Measurements from ENCODE around the gene INO80E. TPM values are rescaled to one million over a fixed set of nuclear protein-coding genes. Genes with fewer than 3 reads are reported as not detected.
A peak's percentile ranks its signal among the peaks of the same experiment; 100 is the strongest.

The INO80E gene
- total RNA-seq, 3 donors from 2014 or later (not counting 1 experiment from before 2014, with no cell fraction given): 75.0 to 107 (median 99.5) TPM

DNA sequence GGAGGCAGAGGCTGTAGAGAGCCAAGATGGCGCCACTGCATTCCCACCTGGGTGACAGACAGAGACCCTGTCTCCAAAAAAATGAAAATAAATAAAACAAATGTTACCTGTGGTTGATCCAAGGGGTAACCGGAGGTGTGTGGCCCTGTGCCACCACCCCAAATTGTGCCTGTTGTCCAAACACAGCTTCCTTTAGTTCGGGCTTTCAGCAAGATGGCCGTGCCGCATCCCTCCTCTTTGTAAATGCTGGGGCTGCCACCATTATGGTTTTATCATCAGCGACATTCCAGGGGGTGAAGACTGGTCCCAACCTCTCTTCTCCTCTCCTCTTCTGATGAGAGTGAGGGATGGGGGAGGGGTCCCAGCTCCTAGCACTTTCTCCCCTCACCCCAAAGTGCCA is 26.8 kb downstream of the INO80E start, which contains the start of gene C16orf92:
Gene C16orf92, plus strand, starts transcription at position 312 of the 400 bp plus-strand sequence. CDS start 143 bp downstream, outside the sequence.
- Histone ChIP-seq H3K4me1 (ENCODE audit: control insufficient read depth, insufficient read depth, low read length) (peaks cover 12% of the 10 kb centered on the region), H3K27ac (ENCODE audit: low read length) (no peak within 1 kb of the TSS), H3K4me3 (ENCODE audit: low read length) (no peak within 1 kb of the TSS), H3K9me3 (ENCODE audit: control insufficient read depth, insufficient read depth, low read length) (no peaks in the 10 kb centered on the region), H3K27me3 (ENCODE audit: control insufficient read depth, insufficient read depth, low read length) (no peaks in the 10 kb centered on the region), H3K36me3 (ENCODE audit: control insufficient read depth, insufficient read depth, low read length) (no peaks in the 10 kb centered on the region)
- Mint-ChIP-seq H3K4me1 (peaks cover 8 to 18% of the 10 kb centered on the region in 2 donors), H3K4me3 (peak within 1 kb of the TSS; percentile 2), H3K27ac (no peak within 1 kb of the TSS), H3K27me3 (ENCODE audit: low read depth in 2 of 2) (peaks cover 14 to 20% of the 10 kb centered on the region in 2 donors), H3K36me3 (no peaks in the 10 kb centered on the region), H3K9me3 (no peaks in the 10 kb centered on the region)
- TF ChIP-seq, protein P1, sequence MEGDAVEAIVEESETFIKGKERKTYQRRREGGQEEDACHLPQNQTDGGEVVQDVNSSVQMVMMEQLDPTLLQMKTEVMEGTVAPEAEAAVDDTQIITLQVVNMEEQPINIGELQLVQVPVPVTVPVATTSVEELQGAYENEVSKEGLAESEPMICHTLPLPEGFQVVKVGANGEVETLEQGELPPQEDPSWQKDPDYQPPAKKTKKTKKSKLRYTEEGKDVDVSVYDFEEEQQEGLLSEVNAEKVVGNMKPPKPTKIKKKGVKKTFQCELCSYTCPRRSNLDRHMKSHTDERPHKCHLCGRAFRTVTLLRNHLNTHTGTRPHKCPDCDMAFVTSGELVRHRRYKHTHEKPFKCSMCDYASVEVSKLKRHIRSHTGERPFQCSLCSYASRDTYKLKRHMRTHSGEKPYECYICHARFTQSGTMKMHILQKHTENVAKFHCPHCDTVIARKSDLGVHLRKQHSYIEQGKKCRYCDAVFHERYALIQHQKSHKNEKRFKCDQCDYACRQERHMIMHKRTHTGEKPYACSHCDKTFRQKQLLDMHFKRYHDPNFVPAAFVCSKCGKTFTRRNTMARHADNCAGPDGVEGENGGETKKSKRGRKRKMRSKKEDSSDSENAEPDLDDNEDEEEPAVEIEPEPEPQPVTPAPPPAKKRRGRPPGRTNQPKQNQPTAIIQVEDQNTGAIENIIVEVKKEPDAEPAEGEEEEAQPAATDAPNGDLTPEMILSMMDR (IDR thresholded peaks at IDR 0.05): no peak
- ATAC-seq (no peak), DNase-seq (no peak)
- intact Hi-C loops (cut with micrococcal nuclease): no loop called here
- 88% methylated on average over 5 of the region's 6 CpGs for WGBS (ENCODE audit: insufficient coverage)

DNA sequence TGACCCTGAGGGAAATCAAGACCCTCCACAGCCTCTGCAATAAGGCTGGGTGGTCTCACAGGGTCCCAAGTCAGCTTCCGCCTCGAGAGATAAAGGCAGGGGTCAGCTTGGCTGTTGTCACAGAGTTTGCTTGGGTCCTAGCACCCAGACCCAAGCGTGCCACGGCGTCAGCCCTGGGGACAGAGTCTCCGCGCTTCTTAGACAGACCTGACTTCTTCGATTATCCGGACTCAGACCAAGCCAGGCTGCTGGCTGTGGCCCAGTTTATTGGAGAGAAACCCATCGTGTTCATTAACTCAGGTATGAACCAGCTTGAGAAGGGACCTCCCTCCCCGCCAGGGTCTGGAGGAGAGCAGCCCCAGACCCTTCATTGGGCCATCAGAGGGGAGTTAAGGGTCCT is 27.5 kb downstream of the INO80E start:
- Mint-ChIP-seq H3K27ac (no peak overlapping the region), H3K4me3 (peak overlapping the region; percentile 2), H3K36me3 (no peaks in the 10 kb centered on the region), H3K9me3 (no peaks in the 10 kb centered on the region), H3K4me1 (peaks cover 8 to 20% of the 10 kb centered on the region in 2 donors), H3K27me3 (ENCODE audit: low read depth in 2 of 2) (peaks cover 18 to 23% of the 10 kb centered on the region in 2 donors)
- TF ChIP-seq, protein P1 (IDR thresholded peaks at IDR 0.05): no peak
- 86% methylated on average over 11 of the region's 11 CpGs for WGBS (ENCODE audit: insufficient coverage)
- H3K27ac ChIP-seq (ENCODE audit: low read length): no peak overlapping the region
- no peaks in the 10 kb centered on the region for H3K27me3 ChIP-seq (ENCODE audit: control insufficient read depth, insufficient read depth, low read length)
- no peak overlapping the region for H3K4me3 ChIP-seq (ENCODE audit: low read length)
- H3K9me3 ChIP-seq (ENCODE audit: control insufficient read depth, insufficient read depth, low read length): no peaks in the 10 kb centered on the region
- intact Hi-C loops (cut with micrococcal nuclease): no loop called here
- ATAC-seq (no peak), DNase-seq (no peak)
- H3K4me1 ChIP-seq (ENCODE audit: control insufficient read depth, insufficient read depth, low read length): peaks cover 12% of the 10 kb centered on the region
- no peaks in the 10 kb centered on the region for H3K36me3 ChIP-seq (ENCODE audit: control insufficient read depth, insufficient read depth, low read length)

- intact Hi-C loops (cut with micrococcal nuclease): no loop called here
- peaks cover 23 to 26% of the 10 kb centered on the region in 2 donors for H3K27me3 Mint-ChIP-seq (ENCODE audit: low read depth in 2 of 2)
- 65% methylated on average over 16 of the region's 16 CpGs for WGBS (ENCODE audit: insufficient coverage)
- H3K4me1 Mint-ChIP-seq: peaks cover 8 to 20% of the 10 kb centered on the region in 2 donors
- H3K27me3 ChIP-seq (ENCODE audit: control insufficient read depth, insufficient read depth, low read length): peaks cover 9% of the 10 kb centered on the region
- no peaks in the 10 kb centered on the region for H3K9me3 Mint-ChIP-seq
- no peaks in the 10 kb centered on the region for H3K36me3 ChIP-seq (ENCODE audit: control insufficient read depth, insufficient read depth, low read length)
- H3K36me3 Mint-ChIP-seq: no peaks in the 10 kb centered on the region
- no peak overlapping the region for H3K4me3 Mint-ChIP-seq
- H3K4me3 ChIP-seq (ENCODE audit: low read length): no peak overlapping the region
- H3K9me3 ChIP-seq (ENCODE audit: control insufficient read depth, insufficient read depth, low read length): no peaks in the 10 kb centered on the region
- TF ChIP-seq, protein P1 (IDR thresholded peaks at IDR 0.05): no peak
- H3K27ac ChIP-seq (ENCODE audit: low read length): no peak overlapping the region
- DNase-seq: no peak
- peaks cover 12% of the 10 kb centered on the region for H3K4me1 ChIP-seq (ENCODE audit: control insufficient read depth, insufficient read depth, low read length)
- no peak for ATAC-seq
- no peak overlapping the region for H3K27ac Mint-ChIP-seq
These were observed 28.4 kb downstream of the INO80E start for GRCh38 chr16:30024451-30024850.

GRCh38 chr16:30025156-30025555 is 29.1 kb downstream of the INO80E start:
- Mint-ChIP-seq H3K27ac (no peak overlapping the region), H3K4me1 (peaks cover 8 to 26% of the 10 kb centered on the region in 2 donors), H3K36me3 (no peaks in the 10 kb centered on the region), H3K9me3 (no peaks in the 10 kb centered on the region), H3K27me3 (ENCODE audit: low read depth in 2 of 2) (peaks cover 30 to 33% of the 10 kb centered on the region in 2 donors), H3K4me3 (no peak overlapping the region)
- WGBS (ENCODE audit: insufficient coverage): 82% methylated on average over 20 of the region's 20 CpGs
- ATAC-seq (no peak), DNase-seq (no peak)
- H3K36me3 ChIP-seq (ENCODE audit: control insufficient read depth, insufficient read depth, low read length): no peaks in the 10 kb centered on the region
- H3K27me3 ChIP-seq (ENCODE audit: control insufficient read depth, insufficient read depth, low read length): peaks cover 14% of the 10 kb centered on the region
- H3K27ac ChIP-seq (ENCODE audit: low read length): no peak overlapping the region
- TF ChIP-seq, protein P1 (IDR thresholded peaks at IDR 0.05): no peak
- no peaks in the 10 kb centered on the region for H3K9me3 ChIP-seq (ENCODE audit: control insufficient read depth, insufficient read depth, low read length)
- no peak overlapping the region for H3K4me3 ChIP-seq (ENCODE audit: low read length)
- H3K4me1 ChIP-seq (ENCODE audit: control insufficient read depth, insufficient read depth, low read length): peaks cover 13% of the 10 kb centered on the region
- intact Hi-C loops (cut with micrococcal nuclease): no loop called here
